Measurements from ENCODE around the gene INHA.

GRCh38 chr2:219618733-219619122, 46.6 kb downstream of the INHA start:
- TF ChIP-seq, protein P1, sequence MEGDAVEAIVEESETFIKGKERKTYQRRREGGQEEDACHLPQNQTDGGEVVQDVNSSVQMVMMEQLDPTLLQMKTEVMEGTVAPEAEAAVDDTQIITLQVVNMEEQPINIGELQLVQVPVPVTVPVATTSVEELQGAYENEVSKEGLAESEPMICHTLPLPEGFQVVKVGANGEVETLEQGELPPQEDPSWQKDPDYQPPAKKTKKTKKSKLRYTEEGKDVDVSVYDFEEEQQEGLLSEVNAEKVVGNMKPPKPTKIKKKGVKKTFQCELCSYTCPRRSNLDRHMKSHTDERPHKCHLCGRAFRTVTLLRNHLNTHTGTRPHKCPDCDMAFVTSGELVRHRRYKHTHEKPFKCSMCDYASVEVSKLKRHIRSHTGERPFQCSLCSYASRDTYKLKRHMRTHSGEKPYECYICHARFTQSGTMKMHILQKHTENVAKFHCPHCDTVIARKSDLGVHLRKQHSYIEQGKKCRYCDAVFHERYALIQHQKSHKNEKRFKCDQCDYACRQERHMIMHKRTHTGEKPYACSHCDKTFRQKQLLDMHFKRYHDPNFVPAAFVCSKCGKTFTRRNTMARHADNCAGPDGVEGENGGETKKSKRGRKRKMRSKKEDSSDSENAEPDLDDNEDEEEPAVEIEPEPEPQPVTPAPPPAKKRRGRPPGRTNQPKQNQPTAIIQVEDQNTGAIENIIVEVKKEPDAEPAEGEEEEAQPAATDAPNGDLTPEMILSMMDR (IDR thresholded peaks at IDR 0.05): no peak
- TF ChIP-seq POLR2A (IDR thresholded peaks at IDR 0.05): no peak

Data from thyroid gland (tissue), 4 donors.